Cardiac fibroblast (primary cell): ENCODE results near the gene MAS1L.

ENCODE experiments used
- DNase-seq, 2 donors: peaks; one replicate each; pipeline versions ENCODE4 v3.0.0 to v3.0.0-alpha.2; 2010; ENCODE audit warnings: low read depth in 2 of 2
- H3K4me3 ChIP-seq, 2 donors: replicated peaks in 1 of 2; 1 replicate in 1 of 2; 2 replicates in 1 of 2; pipeline ENCODE4 v1.5.1; 2011; ENCODE audit warnings: low read depth in 2 of 2, low read length in 2 of 2, mild to moderate bottlenecking in 2 of 2, moderate library complexity in 1 of 2
- TF ChIP-seq, protein P1 (sequence below): IDR thresholded peaks from one replicate; pipeline ENCODE4 v1.5.1; 2011; ENCODE audit warnings: low read depth, mild to moderate bottlenecking, low read length, inconsistent platforms

MAS1L gene

DNA sequence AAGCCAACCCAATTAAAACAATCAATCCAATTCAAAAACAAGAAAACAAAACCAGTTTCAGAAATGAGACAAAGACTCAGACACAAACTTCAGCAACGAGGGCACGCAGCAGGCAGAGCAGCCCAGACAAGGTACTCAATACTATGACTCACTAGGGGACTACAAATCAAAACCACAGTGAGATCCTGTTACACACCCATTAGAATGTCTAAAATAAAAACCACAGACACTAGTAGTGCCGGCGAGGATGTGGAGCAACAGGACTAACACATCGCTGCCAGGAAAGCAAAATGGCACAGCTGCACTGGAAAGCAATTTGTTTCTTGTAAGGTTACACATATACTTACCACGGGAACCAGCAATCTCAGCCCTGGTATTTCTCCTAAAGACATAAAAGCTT is 28.4 kb upstream of the MAS1L start:
- TF ChIP-seq, protein P1, sequence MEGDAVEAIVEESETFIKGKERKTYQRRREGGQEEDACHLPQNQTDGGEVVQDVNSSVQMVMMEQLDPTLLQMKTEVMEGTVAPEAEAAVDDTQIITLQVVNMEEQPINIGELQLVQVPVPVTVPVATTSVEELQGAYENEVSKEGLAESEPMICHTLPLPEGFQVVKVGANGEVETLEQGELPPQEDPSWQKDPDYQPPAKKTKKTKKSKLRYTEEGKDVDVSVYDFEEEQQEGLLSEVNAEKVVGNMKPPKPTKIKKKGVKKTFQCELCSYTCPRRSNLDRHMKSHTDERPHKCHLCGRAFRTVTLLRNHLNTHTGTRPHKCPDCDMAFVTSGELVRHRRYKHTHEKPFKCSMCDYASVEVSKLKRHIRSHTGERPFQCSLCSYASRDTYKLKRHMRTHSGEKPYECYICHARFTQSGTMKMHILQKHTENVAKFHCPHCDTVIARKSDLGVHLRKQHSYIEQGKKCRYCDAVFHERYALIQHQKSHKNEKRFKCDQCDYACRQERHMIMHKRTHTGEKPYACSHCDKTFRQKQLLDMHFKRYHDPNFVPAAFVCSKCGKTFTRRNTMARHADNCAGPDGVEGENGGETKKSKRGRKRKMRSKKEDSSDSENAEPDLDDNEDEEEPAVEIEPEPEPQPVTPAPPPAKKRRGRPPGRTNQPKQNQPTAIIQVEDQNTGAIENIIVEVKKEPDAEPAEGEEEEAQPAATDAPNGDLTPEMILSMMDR, result no peak
- peak in 1 of 2 donors; percentile 75 for DNase-seq

DNA sequence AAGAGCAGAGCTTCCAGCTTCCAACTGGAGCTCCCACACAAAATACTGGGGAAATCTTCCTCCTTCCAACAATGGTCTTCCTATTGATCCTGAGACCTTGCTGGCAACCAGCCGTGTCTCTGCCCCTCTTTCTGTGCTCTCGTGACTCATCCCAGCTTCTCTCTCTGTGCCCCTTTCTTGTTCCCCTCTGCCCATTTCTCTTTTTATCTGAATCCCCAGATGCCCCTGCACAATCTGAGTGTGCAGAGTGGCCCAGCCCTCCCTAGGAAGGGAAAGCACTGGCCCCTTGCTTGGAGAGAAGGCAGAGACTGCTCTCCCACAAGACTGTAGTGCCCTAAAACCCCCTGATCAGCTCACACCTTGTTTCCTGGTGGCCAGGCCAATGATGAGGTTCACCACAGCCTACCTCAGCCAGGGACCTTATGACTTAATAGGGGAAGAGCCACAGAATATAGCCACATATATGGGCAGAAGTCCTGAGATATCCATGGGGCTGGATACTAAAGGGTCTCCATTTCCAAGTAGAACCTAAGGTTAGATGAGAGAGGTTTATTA is 23.1 kb upstream of the MAS1L start:
- TF ChIP-seq, protein P1, result no peak
- no peak for DNase-seq
- H3K4me3 ChIP-seq, result no peak overlapping the region

More for the DNA sequence above, 28.4 kb upstream of the MAS1L start:
- H3K4me3 ChIP-seq, result no peak overlapping the region

DNA sequence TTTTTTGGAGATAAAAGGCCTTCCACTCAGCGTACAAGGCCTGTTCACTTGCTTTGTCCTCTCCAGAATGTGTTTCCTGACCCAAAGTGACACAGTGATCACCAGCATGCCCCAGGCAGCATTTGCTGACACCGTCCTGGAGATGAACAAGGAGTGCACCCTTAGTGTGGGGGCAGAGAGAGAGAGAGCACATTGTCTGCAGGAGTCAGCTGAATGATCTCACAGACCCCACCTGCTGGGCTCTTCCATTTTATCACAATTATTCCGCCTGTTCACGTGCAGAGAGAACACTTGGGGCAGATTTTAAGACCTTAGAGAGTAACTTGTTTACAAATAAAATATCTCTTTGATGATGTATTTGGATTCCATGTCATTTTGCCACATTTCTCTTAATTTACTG is 22.4 kb upstream of the MAS1L start:
- TF ChIP-seq, protein P1, result no peak
- DNase-seq, result no peak
- H3K4me3 ChIP-seq, result no peak overlapping the region

DNA sequence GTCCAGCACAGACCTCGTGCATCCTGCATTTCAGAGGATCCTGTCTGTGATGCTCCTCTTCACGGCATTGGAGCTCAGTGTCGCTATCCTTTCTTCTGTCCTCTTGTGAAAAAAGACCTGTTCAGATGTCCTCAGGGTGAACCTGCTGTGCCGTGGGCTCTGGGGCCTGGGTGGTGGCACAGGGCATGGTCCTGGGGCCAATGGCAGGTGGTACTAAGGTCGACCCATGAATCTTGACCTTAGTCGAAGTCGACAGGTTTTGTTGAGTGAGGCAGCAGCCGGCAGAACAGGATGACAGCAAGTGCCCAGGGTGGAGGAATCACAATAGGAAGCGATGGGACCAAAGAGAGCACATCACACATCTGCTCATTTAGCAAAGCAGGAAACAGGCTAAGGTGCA is 22.0 kb upstream of the MAS1L start:
- TF ChIP-seq, protein P1, result no peak
- no peak overlapping the region for H3K4me3 ChIP-seq
- DNase-seq, result no peak

DNA sequence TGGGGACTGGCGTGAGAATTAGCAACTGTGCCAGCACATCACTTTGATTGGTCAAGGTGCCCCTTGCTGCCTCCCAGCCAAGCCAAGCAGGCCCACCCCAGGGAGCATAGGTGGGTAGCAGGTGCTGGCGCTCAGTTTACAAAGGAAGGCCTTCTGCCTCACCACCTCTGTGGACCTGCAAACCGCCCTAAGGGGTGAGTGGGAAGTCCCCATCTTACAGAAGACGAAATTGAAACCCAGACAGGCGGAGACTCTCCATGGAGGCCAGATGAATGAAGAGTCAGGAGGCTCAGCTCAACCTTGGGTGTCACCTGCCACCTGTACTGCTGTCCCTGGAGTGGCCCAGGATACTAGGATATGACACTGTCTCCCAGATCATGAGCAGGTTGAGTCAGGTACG is 21.5 kb upstream of the MAS1L start:
- DNase-seq, result no peak
- TF ChIP-seq, protein P1, result no peak
- no peak overlapping the region for H3K4me3 ChIP-seq

DNA sequence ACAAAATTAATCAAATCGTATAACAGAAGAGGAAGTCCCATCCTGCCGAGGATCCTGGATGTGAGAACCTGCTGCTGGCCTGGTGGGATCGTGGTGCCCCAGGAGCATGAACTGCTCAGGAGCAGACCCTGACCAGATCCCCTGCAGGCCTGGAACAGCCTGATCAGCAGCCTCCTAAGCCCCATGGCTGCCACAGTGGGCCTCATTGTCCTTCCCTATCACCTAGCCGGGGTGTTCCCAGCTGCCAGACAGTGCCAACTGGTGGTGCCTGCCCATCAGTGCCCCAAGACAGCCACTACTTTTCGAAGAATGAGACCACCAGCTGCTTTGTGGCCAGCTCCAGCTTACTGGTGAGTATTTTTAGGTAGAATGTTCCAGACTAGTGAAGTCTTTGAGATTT is 19.6 kb upstream of the MAS1L start:
- DNase-seq, result no peak
- TF ChIP-seq, protein P1, result no peak
- H3K4me3 ChIP-seq, result no peak overlapping the region

DNA sequence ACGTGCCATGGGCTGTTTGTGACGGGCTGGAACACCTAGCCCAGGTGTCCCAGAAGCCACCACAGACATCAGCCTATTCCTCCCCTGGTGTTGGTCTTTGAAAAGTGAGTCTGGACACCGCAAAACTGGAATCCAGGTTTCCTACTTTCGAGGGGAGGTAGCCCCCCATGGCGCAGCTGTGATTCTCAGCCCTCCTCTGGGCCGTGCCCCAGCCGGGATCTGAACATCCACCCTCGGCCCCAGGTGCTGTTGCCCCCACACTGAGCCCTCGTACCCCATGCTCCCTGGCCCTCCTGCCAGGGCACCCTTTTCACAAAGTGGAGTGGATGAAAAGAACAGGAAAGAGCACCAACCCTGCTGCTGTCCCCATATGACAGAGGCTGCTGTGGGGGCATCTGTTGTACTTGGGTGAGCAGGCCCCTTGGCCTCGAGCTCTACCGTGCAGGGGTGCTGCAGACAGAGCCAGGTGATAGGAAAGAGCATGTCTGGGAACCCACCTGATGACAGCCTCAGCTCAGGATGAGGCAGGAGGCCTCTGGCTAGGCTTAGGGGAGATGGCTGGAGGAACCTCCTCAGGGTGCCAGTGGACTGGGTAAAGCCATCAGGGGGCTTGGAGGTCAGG is 18.8 kb upstream of the MAS1L start:
- TF ChIP-seq, protein P1, result no peak
- H3K4me3 ChIP-seq, result no peak overlapping the region
- no peak for DNase-seq
